Common myeloid progenitor, CD34-positive (primary cell): ENCODE results near the gene RANBP17.
A peak's percentile ranks its signal among the peaks of the same experiment; 100 is the strongest.
"Not testable (repeated sequence)": the region's sequence is repeated elsewhere in the genome, so short reads cannot be mapped to it uniquely, and the experiment has no call there.

Source experiments
- CTCF ChIA-PET: fragments of 350-600 bp; sonication (Branson Sonifier 250); formaldehyde crosslinking; loops from one replicate; lab custom pipeline; 2021; ENCODE audit warnings: antibody characterized with exemption; lab: Charles Lee
- POLR2A ChIA-PET: fragments of 350-600 bp; sonication (Branson Sonifier 250); formaldehyde crosslinking; loops from one replicate; lab custom pipeline; 2021; ENCODE audit warnings: antibody characterized with exemption; lab: Charles Lee
- DNase-seq, 3 donors: peaks; one replicate each; pipeline versions ENCODE4 v3.0.0 to v3.0.0-alpha.2; 2013
- H3K27ac ChIP-seq, 2 experiments: 1 replicate in 1 of 2; 2 replicates in 1 of 2; pipeline ENCODE4 v1.7.0; 2013; ENCODE audit warnings: inconsistent platforms in 2 of 2, low read length in 2 of 2, mild to moderate bottlenecking in 2 of 2, low read depth in 1 of 2, moderate library complexity in 1 of 2; ENCODE audit not compliant: severe bottlenecking in 2 of 2, insufficient read depth in 1 of 2, poor library complexity in 1 of 2
- H3K27me3 ChIP-seq, 5 experiments: replicated peaks in 2 of 5; 1 replicate in 3 of 5; 2 replicates in 2 of 5; pipeline versions ENCODE4 v1.6.1 to v1.7.0; 2013; ENCODE audit warnings: low read length in 4 of 5, mild to moderate bottlenecking in 2 of 5, moderate library complexity in 2 of 5, inconsistent platforms in 1 of 5; ENCODE audit not compliant: insufficient read depth in 5 of 5, control insufficient read depth in 4 of 5
- H3K36me3 ChIP-seq, 4 experiments: 1 replicate in 2 of 4; 2 replicates in 2 of 4; pipeline versions ENCODE4 v1.6.1 to v1.7.0; 2013; ENCODE audit warnings: low read length in 3 of 4, control low read depth in 1 of 4, mild to moderate bottlenecking in 1 of 4; ENCODE audit not compliant: control insufficient read depth in 4 of 4, insufficient read depth in 4 of 4
- H3K4me1 ChIP-seq, 4 experiments: 1 replicate in 3 of 4; 2 replicates in 1 of 4; pipeline versions ENCODE4 v1.6.1 to v1.7.1; 2013; ENCODE audit warnings: low read length in 3 of 4, mild to moderate bottlenecking in 3 of 4, control low read depth in 1 of 4, inconsistent platforms in 1 of 4, moderate library complexity in 1 of 4; ENCODE audit not compliant: control insufficient read depth in 4 of 4, insufficient read depth in 4 of 4; ENCODE audit errors: control extremely low read depth in 1 of 4
- H3K4me3 ChIP-seq, 7 experiments: 1 replicate in 4 of 7; 2 replicates in 3 of 7; pipeline versions ENCODE4 v1.5.1 to v1.7.0; 2013; ENCODE audit warnings: mild to moderate bottlenecking in 7 of 7, low read length in 6 of 7, moderate library complexity in 6 of 7, inconsistent platforms in 2 of 7, low read depth in 2 of 7, control low read depth in 1 of 7; ENCODE audit not compliant: insufficient read depth in 4 of 7, control insufficient read depth in 1 of 7; ENCODE audit errors: extremely low read depth in 1 of 7
- H3K9me3 ChIP-seq, 5 experiments: 1 replicate in 4 of 5; 2 replicates in 1 of 5; pipeline versions ENCODE4 v1.6.1 to v1.7.1; 2013; ENCODE audit warnings: low read length in 4 of 5, mild to moderate bottlenecking in 2 of 5, inconsistent platforms in 1 of 5, low read depth in 1 of 5, moderate library complexity in 1 of 5; ENCODE audit not compliant: control insufficient read depth in 4 of 5, insufficient read depth in 2 of 5; ENCODE audit errors: control extremely low read depth in 1 of 5
- WGBS: methylation state at CpG from one replicate; pipeline ENCODE4 v1.1.5; 2013; ENCODE audit not compliant: insufficient coverage; 5-methylcytosine and 5-hydroxymethylcytosine counted together

RANBP17 gene

DNA sequence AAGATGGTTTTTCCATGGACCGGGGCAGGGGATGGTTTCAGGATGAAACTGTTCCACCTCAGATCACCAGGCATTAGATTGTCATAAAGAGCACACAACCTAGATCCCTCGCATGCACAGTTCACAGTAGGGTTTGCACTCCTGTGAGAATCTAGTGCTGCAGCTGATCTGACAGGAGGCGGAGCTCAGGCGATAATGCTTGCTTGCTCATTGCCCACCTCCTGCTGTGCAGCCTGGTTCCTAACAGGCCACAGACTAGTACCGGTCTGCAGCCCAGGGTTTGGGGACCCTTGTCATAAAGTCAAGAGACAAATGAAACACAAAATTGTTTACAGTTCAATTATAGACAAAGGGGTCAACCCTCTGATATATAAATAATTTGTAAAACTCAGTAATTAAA lies 101.7 kb downstream of the RANBP17 start:
- CTCF ChIA-PET: no interaction called here
- Histone ChIP-seq H3K36me3 (no peaks in the 10 kb centered on the region), H3K27me3 (no peaks in the 10 kb centered on the region), H3K4me3 (no peak overlapping the region), H3K4me1 (no peaks in the 10 kb centered on the region), H3K27ac (no peak overlapping the region), H3K9me3 (no peaks in the 10 kb centered on the region)
- WGBS: 79% methylated on average over 4 of the region's 5 CpGs
- POLR2A ChIA-PET: no interaction called here
- no peak for DNase-seq

- CTCF ChIA-PET: no interaction called here
- Histone ChIP-seq H3K4me1 (peaks cover 0 to 8% (median 0%) of the 10 kb centered on the region in 4 experiments), H3K36me3 (no peaks in the 10 kb centered on the region), H3K27ac (no peak overlapping the region), H3K27me3 (no peaks in the 10 kb centered on the region), H3K9me3 (peaks cover 0 to 5% (median 2%) of the 10 kb centered on the region in 5 experiments), H3K4me3 (no peak overlapping the region)
- DNase-seq: peak in 1 of 3 donors; percentile 0
- POLR2A ChIA-PET: no interaction called here
These were observed 112.6 kb downstream of the RANBP17 start for GRCh38 chr5:170974461-170974860.

- H3K27me3 ChIP-seq, H3K4me1 ChIP-seq, POLR2A ChIA-PET, H3K36me3 ChIP-seq, H3K27ac ChIP-seq, H3K4me3 ChIP-seq, DNase-seq: not testable (repeated sequence)
- H3K9me3 ChIP-seq: peaks cover 0 to 25% (median 8%) of the 10 kb centered on the region in 5 experiments
- WGBS: 100% methylated on average over 2 of the region's 2 CpGs
- CTCF ChIA-PET: interaction anchor here (0.9 kb wide), 1 partner anchor 342 kb away, joined by 3 read pairs; no protein-coding TSS in a partner anchor
These were observed 118.4 kb downstream of the RANBP17 start for GRCh38 chr5:170980261-170980660.

GRCh38 chr5:170985486-170985885 lies 123.7 kb downstream of the RANBP17 start:
- no peaks in the 10 kb centered on the region for H3K27me3 ChIP-seq
- DNase-seq: no peak
- peaks cover 0 to 10% (median 5%) of the 10 kb centered on the region in 5 experiments for H3K9me3 ChIP-seq
- WGBS: no CpG with 5 or more reads among the region's 1 CpG
- no peak overlapping the region for H3K27ac ChIP-seq
- H3K4me3 ChIP-seq: no peak overlapping the region
- H3K4me1 ChIP-seq: no peaks in the 10 kb centered on the region
- no peaks in the 10 kb centered on the region for H3K36me3 ChIP-seq
- ChIA-PET POLR2A (no interaction called here), CTCF (interaction anchor here (1.0 to 1.6 kb wide), 3 partner anchors 322 to 358 kb away, joined by 3 to 5 read pairs (median 4); no protein-coding TSS in a partner anchor)

DNA sequence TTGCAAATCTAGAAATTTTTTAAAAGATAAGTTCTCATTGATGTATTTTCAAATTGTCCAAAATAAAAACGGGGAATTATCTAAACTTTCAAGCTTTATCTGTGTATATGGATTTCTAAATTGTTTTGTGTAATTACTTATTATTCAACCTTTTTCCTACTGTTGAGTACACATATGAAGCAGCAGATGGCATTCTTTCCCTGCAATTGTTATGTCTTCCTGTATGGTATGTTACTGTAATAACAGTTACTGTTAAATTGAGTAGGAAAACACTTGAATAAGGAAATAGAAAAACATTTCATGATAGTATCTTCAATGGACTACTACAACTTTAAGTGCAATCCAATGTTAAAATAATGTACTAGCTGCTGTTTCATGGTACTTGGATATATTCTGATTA lies 124.8 kb downstream of the RANBP17 start:
- no peak overlapping the region for H3K27ac ChIP-seq
- H3K36me3 ChIP-seq: no peaks in the 10 kb centered on the region
- H3K4me1 ChIP-seq: no peaks in the 10 kb centered on the region
- peaks cover 0 to 3% (median 0%) of the 10 kb centered on the region in 5 experiments for H3K9me3 ChIP-seq
- no CpG with 5 or more reads among the region's 1 CpG for WGBS
- H3K27me3 ChIP-seq: no peaks in the 10 kb centered on the region
- no peak overlapping the region for H3K4me3 ChIP-seq
- peak; percentile 52 to 78 (median 74) for DNase-seq
- ChIA-PET CTCF (interaction anchor here (0.9 to 1.1 kb wide), 2 partner anchors 222 to 409 kb away, joined by 3 to 4 read pairs; no protein-coding TSS in a partner anchor), POLR2A (no interaction called here)

DNA sequence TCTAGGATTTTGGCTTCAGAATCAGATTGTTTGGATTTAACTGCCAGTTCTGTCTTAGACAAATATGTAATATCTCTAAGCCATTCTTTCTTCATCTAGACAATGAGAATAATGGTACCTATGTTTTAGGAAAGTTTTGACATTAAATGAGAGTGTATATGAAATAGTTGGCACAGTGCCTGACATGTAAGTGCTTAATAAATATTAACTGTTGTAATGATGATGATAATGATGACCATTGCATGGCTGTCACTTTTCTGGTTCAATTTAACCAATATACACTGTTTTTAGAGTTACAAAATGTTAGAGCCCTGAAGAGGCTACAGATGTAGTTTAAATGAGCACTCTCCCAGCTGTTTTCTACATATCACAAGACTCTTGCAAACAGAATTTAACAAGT lies 131.7 kb downstream of the RANBP17 start:
- CTCF ChIA-PET: no interaction called here
- POLR2A ChIA-PET: interaction anchor here (0.6 kb wide), 1 partner anchor 101 kb away, joined by 5 read pairs; no protein-coding TSS in a partner anchor
- Histone ChIP-seq H3K27me3 (no peaks in the 10 kb centered on the region), H3K27ac (no peak overlapping the region), H3K9me3 (no peaks in the 10 kb centered on the region), H3K4me3 (no peak overlapping the region), H3K36me3 (no peaks in the 10 kb centered on the region), H3K4me1 (no peaks in the 10 kb centered on the region)
- DNase-seq: no peak

DNA sequence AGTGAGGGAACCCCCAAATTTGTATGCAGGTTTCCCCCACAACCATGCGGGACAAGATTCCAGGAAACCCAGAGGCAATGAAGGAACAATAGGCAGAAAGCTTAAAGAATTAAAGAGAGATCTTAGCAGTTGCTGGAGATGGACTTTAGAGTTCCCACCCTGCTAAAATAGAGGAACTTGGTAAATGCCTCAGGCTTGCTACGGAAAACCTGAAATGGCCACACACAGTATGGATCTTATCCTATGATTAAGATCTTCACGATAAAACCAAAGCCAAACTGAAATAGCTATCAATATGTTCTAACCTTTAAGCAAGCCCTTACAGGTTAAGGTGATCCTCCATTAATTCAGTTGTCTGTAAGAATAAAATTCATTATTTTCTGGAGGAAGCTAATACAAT lies 148.3 kb downstream of the RANBP17 start:
- Histone ChIP-seq H3K27ac (no peak overlapping the region), H3K4me1 (peaks cover 0 to 9% (median 2%) of the 10 kb centered on the region in 4 experiments), H3K9me3 (peaks cover 0 to 4% (median 0%) of the 10 kb centered on the region in 5 experiments), H3K4me3 (no peak overlapping the region), H3K36me3 (no peaks in the 10 kb centered on the region), H3K27me3 (no peaks in the 10 kb centered on the region)
- ChIA-PET POLR2A (no interaction called here), CTCF (no interaction called here)
- WGBS: 40% methylated on average over 2 of the region's 3 CpGs
- DNase-seq: peak in 2 of 3 donors; percentile 15 to 16
